Kidney glomerular epithelial cell (primary cell): ENCODE results near the gene CDC42.
A peak's percentile ranks its signal among the peaks of the same experiment; 100 is the strongest.

ENCODE experiments used
- DNase-seq: peaks from one replicate; lab custom pipeline; 2025; lab: John Stamatoyannopoulos, UW

Gene CDC42

DNA sequence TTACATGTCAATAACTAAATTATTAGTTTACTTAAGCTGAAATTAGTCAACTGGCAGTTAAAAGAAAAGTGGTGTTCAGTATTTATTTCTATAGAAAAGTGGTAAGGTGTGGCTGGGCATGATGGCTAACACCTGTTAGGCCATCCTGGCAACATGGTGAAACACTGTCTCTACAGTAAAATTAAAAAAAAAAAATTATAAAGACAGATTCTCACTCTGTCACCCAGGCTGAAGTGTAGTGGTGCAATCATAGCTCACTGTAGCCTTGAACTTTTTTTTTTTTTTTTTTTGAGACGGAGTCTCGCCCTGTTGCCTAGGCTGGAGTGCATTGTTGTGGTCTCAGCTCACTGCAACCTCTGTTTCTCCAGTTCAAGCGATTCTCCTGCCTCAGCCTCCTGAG, 57.5 kb downstream of the CDC42 start:
- no peak for DNase-seq

DNA sequence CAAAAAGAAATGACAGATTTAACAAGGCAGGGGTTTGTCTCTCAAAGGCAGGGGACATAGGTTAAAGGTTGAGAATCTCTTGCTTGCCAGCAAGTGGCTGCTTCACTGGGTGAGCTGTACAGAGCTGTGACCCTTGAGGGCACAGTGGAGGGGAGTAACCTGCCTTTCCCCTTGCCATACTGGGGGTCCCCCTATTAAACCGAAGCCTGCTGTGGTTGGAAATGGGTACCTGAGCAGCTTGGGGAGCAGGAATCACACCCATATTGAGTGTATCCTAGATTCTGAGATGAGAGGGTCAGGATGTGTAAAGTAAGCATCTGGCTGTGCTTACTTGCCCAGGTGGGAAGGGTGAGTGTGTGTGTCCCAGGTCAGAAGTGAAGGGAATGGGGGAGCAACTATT, 58.6 kb downstream of the CDC42 start:
- DNase-seq: no peak

DNA sequence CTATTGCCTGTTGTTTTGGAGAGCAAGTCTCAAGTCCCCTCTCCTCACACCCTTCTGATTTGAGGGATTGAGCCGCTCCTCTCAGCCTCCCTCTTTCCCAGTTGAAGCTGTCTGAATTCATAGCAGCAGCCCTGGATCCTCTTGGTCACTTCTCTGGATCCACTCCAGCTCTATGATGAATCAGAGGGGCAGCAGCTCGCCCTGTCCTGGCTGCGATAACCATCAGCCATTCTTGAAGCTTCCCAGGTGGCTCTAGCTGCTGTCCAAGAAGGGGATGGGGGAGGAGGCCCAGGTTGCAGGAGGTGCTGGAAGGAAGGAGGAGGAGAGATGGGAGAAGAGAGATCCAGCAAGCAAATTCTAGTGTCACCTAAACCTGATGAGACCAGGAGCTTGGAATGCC, 59.1 kb downstream of the CDC42 start:
- no peak for DNase-seq

DNA sequence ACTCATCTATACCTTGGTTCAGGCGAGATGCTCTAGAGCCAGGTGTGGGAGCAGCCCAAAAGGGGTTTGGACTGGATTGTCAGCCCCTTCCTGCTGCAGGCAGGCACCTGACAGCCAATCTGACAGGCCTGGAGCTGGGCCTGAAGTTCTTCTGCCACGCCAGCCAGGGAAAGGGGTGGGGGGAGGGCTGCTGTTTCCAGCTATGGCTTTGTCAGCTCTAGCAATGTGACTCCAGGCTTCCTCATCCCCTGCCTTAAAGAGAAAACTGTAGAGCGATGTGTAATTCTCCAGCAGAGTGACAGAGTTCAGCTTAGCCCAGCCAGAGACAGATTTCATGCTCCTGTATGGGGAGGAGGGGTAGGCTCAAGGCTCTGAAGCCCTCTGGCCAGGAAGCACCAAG, 60.0 kb downstream of the CDC42 start:
- no peak for DNase-seq

DNA sequence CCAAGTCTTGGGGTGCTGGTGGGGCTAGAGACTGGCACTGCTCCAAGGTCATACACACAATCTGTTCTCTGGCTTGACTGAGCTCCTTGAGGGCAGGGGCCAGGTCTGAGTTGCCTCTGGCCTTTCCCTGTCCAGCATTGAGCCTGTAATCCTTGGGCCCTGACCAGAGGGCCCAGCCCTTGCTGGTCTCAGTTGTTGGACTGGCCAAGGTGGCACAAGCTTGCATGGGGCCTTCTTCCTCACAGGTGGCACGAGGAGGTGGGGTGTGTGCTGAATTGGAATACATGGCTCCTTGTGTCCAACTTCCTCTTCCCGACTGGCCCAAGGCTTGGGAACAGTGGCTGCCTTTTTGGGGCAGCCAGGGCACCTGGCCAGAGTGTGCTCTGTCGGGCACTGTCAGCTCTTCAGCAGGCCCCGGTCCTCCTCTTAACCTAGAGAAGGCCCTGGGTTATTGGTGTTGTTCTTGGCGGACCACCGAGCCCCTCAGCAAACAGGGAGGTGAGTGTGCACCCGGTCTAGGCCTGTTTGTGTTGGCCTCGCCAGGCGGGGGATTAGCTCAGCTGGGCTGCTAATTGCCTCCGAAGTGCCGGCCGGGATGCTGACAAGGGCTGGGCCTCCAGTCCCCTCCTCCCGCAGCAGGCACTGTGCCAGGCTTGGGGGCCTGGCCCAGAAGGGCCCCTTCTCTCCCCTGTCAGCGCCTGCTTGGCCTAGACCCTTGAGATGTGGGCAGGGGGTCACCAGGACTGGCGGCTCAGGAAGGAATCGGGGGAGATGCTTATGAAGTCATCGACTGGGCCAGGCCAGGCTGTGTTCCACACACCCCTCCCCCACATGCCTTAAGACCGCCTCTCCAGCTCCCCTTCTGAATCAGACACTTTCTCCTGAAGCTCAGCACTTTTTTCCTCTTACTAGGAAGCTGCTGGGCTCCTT, 61.8 kb downstream of the CDC42 start:
- DNase-seq: peak; percentile 58

DNA sequence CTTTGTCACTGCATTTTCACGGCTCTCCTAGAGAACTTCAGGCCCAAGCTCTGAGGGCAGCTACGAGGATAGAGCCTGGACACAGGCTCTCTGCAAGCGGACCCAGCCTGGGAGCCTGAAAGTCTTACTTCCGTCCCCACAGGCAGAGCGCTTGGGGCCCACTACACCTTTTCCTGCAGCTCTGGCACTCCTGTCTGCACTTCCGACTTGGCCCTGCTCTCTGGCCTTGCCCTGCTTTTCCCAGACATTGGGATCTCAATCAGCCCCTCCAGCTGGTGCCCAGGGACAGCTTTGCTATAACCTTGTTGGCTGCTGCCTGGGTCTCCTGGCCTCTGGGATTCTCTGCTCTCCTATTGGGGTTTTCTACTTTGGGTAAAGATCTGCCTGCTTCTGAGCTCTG, 62.8 kb downstream of the CDC42 start:
- DNase-seq: no peak

DNA sequence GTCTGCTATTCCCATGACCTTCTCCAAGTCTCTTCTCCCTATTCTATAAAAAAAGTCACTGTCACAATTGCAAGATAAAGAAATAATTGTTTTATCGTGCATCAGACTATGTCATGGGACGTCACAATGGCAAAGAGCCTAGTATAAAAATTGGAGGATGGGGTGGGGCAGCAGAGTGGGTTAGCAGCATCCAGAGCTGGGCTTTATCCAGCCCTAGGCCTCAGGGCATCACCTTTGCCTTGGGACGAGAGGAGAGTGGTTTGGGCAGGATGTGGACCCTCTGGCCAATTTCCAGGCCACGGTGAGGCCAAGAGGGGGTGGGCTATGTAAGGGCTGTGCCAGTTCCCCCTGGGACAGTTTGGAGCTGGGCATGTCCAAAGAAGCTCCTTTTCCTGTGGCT, 64.7 kb downstream of the CDC42 start:
- DNase-seq: no peak

DNA sequence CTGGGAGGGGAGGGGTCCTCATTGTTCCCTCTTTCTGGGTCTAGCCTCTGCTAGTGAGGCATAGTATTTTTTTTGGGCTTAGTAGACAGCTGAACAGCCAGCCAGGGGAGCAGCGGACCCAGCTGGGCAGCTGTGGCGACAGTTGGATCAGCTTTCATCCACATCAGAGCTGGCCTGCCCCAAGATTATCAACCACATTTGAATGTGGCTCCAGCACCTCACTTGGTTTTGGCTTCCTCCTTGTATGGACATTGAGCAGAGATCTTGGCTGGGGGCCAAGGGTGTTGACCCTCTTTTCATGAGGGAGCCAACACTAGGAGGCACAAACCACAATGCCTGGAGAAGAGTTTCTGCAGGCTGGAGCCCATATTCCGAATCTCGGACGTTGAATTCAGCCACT, 65.3 kb downstream of the CDC42 start:
- DNase-seq: no peak

DNA sequence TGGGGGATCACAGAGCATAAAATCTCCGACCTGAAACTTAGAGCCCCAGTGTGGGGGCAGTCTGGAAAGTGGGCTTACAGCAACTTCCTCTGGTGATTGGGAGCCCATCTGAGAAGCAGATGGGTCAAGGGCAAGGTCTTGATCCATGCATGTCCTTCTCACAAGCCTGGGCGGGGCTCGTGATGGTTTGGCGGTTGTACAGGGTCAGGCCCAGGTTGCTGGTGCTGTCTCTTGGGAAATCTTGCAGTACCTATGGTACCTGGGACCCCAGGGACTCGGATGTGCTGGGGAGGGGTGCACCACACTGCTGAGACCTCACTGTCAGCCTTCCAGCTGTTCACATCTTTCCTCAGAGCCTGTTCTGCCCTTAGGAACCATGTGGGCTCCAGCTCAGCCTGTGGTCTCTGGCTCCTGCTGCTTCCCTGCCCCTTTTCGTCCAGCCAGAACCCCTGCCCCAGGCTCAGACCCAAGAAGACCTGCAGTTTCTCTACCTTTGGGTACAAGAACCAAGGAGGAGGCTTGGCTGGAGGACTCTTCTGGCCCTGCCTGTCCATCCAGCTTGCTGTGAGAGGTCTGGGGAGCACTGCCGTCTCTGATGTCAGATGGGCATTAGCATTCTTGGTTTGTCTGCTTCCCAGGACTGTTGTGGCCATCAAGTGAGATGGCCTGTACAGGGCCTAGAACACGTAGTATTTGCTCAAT, 65.9 kb downstream of the CDC42 start:
- DNase-seq: no peak

DNA sequence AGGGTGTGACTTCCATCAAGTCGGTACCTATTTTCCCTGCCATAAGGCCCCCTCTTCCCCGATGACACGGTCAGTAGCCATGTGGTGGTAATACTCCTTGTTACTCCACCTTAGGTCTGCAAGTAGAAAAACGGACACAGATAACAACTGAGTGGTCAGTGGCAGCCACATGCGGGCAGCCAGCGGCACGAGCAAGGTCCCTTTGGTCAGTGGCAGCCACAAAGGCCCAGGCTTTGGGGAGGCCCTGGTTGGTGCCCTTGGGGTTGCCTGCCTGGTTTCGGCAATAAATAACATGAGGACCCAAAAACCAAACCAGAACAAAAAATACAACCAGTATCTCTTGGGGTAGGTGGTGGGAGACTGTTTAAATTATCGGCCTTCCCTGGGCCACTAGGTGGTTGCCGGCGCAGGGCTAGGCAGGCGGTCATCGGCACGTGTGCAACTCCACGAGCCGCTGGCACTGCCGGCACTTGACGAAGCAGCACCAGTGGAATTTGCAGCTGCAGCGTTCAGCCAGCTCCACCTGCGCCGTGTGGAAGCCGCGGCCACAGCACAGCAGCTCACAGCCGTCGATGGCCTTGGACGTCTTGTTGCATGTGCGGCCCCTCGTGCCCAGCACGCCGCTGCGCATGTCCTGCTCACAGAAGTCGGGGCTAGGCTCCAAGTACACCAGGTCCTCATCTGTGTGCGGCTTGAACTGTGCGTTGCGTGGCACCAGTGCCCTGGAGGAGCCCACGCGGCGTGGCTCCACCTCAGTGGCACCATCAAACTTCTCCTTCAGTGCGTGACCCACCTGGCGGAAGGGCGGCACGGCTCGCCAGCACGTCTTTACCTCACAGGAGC, 67.3 kb downstream of the CDC42 start:
- no peak for DNase-seq

DNA sequence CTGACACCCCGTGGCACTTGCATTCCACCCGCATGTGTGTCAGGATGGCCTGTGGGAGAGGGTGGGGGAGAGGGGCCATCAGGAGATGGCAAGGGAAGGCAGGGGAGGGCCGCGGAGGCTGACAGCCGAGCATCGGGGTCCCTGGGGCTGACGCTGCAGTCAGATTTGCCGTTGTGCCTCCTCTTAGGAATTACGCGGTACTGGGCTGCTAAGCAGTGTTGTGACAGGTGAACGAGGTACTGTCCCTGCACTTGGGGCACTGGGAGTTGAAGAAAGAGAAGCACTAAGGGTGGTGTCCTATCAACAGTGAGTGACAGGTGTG, 67.9 kb downstream of the CDC42 start:
- no peak for DNase-seq

DNA sequence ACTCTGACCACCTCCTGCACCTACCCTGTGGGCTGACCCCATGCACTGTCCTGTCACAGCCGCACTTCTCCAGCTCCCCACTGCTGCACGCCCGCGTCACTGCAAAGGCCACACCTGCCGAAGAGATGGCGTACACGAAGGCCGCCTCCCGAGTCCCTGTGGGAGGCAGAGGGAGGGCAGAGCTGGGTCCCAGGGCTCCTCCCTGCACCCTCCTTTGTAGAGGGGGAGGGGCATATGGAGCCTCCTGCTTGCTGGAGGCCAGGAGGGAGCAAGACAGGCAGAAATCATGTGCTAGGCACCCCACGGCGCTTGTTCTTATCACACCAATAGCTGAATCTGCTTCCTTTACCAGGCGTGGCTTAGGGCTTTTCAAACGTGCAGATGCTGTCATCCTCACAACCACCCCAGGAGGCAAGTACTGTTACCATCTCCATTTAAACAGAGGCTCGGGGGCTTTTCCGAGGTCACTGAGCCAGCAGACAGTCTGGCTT, 69.0 kb downstream of the CDC42 start:
- DNase-seq: no peak

DNA sequence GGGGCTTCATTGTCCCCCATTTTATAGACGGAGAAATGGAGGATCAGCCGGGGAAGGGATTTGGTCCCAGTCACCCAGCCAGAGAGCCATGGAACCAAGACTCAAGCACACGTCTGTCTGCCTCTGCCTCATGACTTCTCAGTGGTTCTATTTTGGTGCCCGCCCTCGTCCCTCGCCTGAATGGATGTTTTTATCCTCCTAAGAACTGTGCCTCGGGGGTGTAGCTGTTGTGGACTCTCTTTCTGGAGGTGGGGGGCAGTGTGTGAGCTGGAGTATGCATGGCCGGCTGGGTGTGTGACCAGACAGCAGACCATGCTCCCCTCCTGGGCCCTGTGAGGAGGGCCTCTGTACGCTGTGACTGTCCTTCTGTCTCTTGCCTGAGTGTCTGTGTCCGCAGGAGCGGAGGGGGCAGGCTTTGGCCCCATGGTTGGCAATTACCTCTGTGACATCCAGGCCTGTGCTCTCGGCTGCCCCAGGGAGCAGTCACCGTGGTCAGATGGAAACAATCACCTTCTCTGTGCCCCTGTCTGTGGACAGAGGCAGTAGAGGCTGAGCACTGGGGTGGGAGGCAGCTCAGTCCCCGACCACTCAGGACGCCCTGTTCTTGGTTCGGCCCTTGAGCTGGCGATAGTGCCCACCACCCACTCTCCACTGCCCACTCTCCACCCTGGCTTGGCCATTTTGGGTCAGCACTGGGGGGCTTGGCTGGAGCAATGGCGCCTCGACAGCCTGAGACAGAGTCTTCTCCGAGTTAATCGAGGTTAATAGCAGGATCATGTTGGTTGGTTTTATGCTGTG, 70.0 kb downstream of the CDC42 start:
- no peak for DNase-seq

DNA sequence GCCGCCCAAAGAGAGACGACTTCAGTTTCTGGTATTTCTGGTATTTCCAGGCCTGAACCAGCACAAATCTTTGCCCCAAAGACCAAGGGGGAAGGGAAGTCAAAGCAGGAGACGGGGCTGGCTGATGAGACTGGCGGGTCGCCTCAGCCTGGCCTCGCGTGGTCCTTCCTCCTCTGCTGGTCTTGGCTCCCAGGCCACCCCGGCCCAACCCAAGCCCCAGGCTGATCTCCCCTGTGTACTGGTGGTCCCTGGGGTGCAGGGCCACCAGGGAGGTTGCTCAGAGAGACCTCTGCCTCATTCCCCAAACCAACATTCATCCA, 70.5 kb downstream of the CDC42 start:
- DNase-seq: no peak

DNA sequence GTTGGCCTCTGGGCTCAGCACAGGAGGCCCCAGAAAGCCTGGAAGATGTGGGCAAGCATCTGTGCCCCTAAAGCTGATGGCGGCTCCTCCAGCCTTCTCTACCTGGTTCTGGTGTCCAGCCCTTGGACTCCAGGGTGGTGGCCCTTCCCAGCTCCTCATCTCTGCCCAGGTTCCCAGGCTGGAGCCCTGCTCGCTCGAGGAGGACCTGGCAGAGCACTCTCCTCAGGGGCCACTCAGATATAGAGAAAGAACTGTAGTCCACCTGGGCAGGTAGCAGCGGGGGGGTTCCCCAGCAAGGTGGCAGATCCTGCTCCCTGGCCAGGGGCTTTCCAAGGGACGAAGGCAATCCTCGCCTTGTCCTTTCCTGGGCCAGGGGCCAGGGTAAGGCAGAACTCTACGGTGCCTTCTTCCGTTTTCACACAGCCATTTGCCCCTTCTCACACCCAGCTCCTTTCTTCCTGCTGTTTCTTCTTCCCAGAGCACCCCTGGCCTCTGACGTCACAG, 71.4 kb downstream of the CDC42 start:
- DNase-seq: no peak

DNA sequence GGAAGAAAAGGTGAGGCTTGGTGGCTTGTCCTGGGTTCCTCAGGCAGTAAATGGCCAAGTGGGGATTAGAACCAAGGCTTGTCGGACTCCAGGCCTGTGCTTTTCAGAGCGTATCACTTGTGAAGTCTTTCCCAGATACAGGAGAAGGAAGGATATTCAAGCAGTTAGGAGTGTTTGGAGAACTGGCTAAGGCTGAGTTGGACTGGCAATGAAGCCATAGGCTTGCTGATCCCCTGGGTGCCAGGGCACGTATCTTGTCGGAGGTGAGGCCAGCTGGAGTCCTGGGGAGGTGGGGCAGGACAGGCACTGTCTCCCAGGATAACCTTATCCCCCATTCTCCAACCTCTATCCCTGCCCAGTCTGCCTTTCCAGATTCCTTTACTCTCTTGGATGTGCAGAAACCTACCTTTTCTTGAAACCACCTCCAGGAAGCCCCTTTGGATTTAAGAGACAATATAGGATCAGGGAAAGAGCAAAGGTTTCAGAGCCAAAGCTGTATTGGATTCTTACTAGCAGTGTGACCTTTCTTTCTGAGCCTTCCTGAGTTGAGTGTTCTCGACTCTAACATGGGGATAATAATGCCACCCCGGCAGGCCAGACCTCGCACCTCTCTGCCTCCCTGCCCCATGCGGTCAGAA, 72.2 kb downstream of the CDC42 start:
- DNase-seq: no peak

DNA sequence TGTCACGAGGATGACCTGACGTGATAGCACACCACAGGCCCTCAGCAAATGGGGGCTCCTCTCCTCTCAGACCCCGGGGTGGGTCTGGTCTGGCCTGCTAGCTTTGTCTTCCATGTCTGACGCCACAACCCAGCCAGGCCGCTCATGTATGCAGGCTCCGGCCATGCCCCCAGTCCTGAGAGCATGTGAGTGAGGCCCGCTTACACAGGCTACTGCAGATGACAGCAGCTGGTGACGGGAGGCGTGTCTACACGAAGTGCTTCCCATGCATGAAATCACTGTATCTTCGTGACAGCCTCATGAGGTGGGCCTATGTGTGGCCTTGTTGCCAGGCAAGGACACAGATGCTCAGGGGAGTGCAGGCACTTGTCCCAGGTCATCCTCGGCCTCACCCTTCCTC, 74.0 kb downstream of the CDC42 start:
- DNase-seq: no peak

DNA sequence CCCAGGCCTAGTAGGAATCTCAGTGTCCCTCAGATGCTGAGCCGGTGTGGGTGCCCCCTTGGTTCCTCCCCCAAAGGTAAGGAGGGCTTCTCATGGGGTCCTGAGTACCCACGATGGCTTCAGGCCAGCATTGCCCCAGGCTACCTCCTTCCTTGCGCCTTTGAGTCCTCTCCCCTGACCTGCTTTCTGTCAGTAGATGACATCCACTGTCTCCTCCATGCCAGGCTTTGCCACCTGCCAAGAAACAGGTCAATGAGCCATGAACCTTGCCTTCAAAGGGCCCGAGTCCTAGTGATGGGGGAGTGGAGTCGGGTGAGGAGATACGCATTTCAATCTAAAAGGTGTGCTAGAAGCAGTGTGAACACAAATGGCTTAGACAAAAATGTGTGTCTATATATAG, 74.7 kb downstream of the CDC42 start:
- DNase-seq: no peak

DNA sequence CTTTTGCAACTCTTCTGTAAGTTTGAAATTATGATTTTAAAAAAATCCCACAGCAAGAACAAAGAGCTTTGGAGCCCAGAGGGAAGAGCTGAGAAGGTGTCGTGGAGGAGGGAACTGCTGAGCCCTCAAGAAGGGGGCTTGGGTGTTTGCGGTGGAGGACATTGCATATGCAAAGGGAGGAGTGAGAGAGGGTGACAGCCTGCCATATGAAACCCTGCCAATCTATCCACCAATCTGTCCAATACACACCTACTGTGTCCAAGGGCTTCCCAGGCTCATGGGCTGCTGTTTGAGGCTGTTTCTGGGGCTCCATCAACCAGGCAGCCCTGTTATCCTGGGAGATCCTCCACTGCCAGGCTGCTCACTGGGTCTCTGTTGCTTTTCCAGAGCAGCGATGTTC, 75.2 kb downstream of the CDC42 start:
- no peak for DNase-seq

DNA sequence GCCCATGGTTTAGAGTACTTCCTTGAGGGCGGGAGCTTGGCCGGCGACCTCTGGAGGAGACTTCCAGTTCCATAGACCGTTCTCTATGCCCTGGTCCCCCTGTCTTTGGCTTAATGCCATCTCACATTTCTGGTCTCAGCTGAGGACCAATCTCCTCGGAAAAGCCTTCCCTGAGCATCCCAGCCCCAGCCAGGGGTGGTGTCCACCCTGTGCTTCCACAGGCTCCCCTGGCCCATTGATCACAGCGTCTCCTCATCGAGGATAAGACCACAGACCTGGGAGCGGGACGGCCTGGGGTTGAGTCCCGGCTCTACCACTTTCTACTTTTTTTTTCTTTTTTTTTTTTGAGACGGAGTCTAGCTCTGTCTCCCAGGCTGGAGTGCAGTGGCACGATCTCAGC, 75.9 kb downstream of the CDC42 start:
- DNase-seq: no peak

DNA sequence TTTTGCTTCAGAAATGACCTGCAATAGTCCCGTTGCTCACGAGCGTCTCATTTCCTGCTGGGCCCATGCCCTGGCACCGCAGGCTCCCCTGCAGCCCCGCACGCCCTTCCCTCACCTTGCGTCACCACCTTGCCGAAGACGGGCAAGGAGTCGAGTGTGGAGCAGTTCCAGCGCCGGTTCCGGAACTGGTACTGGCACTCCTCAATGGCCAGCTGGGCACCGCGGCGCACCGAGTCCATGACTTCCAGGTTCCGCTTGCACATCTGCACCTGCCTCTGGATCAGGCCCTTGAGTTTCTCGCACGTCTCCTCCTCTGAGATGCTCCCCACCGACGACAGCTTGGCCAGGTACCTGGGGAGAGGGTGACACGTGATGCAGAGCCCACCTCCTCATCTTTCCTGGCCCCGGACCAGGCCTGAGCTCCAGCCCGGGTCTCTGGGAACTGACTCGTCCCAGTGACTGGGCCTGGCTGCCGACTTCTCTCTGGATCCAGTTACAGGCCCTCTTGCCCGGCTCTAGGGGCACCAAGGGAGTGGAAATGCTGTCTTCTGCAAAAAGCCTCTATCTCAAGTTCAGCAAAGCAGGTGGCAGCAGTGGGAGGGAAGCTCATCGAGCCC, 77.1 kb downstream of the CDC42 start:
- no peak for DNase-seq
